ENCODE data around the gene IGFL3. TPM values are rescaled to one million over a fixed set of nuclear protein-coding genes. Genes with fewer than 3 reads are reported as not detected.
"Not testable (repeated sequence)": the region's sequence is repeated elsewhere in the genome, so short reads cannot be mapped to it uniquely, and the experiment has no call there.

Gene IGFL3
- total RNA-seq, 1 experiment from 2014 or later: not detected

- no peak for DNase-seq (ENCODE audit: low read depth)
Observed at GRCh38 chr19:46125447-46125846, 959 bp upstream of the IGFL3 start.

GRCh38 chr19:46118136-46118535 is 6.4 kb downstream of the IGFL3 start:
- no peak for DNase-seq (ENCODE audit: low read depth)

- no peak for DNase-seq (ENCODE audit: low read depth)
Observed at GRCh38 chr19:46116121-46116520, 8.4 kb downstream of the IGFL3 start.

GRCh38 chr19:46115396-46116106 is 8.9 kb downstream of the IGFL3 start:
- peak; percentile 88 for DNase-seq (ENCODE audit: low read depth)

- no peak for DNase-seq (ENCODE audit: low read depth)
Observed at GRCh38 chr19:46113726-46114125, 10.8 kb downstream of the IGFL3 start.

GRCh38 chr19:46112527-46112926 is 12.0 kb downstream of the IGFL3 start:
- DNase-seq (ENCODE audit: low read depth): no peak

- no peak for DNase-seq (ENCODE audit: low read depth)
Observed at GRCh38 chr19:46111376-46111775, 13.1 kb downstream of the IGFL3 start.

GRCh38 chr19:46109876-46110275 is 14.6 kb downstream of the IGFL3 start:
- no peak for DNase-seq (ENCODE audit: low read depth)

GRCh38 chr19:46107371-46107770 is 17.1 kb downstream of the IGFL3 start:
- DNase-seq (ENCODE audit: low read depth): peak; percentile 49

GRCh38 chr19:46102333-46102732 is 22.2 kb downstream of the IGFL3 start:
- DNase-seq (ENCODE audit: low read depth): not testable (repeated sequence)

GRCh38 chr19:46101293-46101692 is 23.2 kb downstream of the IGFL3 start:
- no peak for DNase-seq (ENCODE audit: low read depth)

- no peak for DNase-seq (ENCODE audit: low read depth)
Observed at GRCh38 chr19:46100344-46100743, 24.1 kb downstream of the IGFL3 start.

GRCh38 chr19:46090444-46090843 is 34.0 kb downstream of the IGFL3 start:
- no peak for DNase-seq (ENCODE audit: low read depth)

GRCh38 chr19:46089432-46089831 is 35.1 kb downstream of the IGFL3 start:
- DNase-seq (ENCODE audit: low read depth): no peak

- DNase-seq (ENCODE audit: low read depth): no peak
Observed at GRCh38 chr19:46088101-46088500, 36.4 kb downstream of the IGFL3 start.

GRCh38 chr19:46085888-46086287 is 38.6 kb downstream of the IGFL3 start:
- no peak for DNase-seq (ENCODE audit: low read depth)

- DNase-seq (ENCODE audit: low read depth): no peak
Observed at GRCh38 chr19:46082728-46083050, 41.8 kb downstream of the IGFL3 start.

GRCh38 chr19:46081928-46082727 is 42.4 kb downstream of the IGFL3 start:
- DNase-seq (ENCODE audit: low read depth): peak; percentile 60

- DNase-seq (ENCODE audit: low read depth): peak; percentile 94
Observed at GRCh38 chr19:46080561-46080960, 43.9 kb downstream of the IGFL3 start.

- DNase-seq (ENCODE audit: low read depth): no peak
Observed at GRCh38 chr19:46079576-46079975, 44.9 kb downstream of the IGFL3 start.

- DNase-seq (ENCODE audit: low read depth): peak; percentile 44
Observed at GRCh38 chr19:46078573-46079332, 45.7 kb downstream of the IGFL3 start.

GRCh38 chr19:46077815-46078167 is 46.7 kb downstream of the IGFL3 start:
- no peak for DNase-seq (ENCODE audit: low read depth)

All from M059J (cell line).